GM23248 (cell line): Measurements from ENCODE around the gene ARPC5L.

ENCODE experiments used
- EZH2 ChIP-seq: fragments of 200-600 bp; sonication (generic); IDR thresholded peaks from 2 replicates; pipeline ENCODE4 v1.6.1; 2018; ENCODE audit warnings: antibody characterized with exemption, mild to moderate bottlenecking; ENCODE audit not compliant: insufficient read depth, poor library complexity, severe bottlenecking
- EZH2phosphoT487 ChIP-seq: fragments of 200-600 bp; sonication (generic); IDR thresholded peaks from 2 replicates; pipeline ENCODE4 v1.6.1; 2018; ENCODE audit warnings: antibody characterized with exemption, moderate library complexity, mild to moderate bottlenecking, low read depth; ENCODE audit not compliant: insufficient read depth

DNA sequence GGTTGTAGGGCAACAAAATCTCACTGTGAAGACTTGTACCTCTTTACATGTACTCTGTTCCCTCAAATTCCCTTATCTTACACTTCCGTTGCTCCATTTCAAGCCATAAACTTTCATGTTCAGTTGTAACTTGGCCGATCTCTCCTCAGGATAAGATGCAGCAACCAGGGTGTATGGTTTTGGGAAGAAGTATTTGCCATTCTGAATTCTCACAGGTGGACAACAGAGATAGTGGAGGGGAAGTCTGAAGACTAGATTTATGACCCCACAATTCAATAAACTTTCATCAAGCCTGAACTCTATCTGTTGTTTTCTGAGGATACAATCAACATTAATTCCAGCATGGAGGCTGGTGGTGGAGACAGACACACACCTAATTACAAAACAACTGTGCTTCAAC, 51.4 kb downstream of the ARPC5L start:
- TF ChIP-seq EZH2 (no peak), EZH2phosphoT487 (no peak)
